GM15510 (cell line): Measurements from ENCODE around the gene CRTC1.

Source experiments
- POLR2A ChIP-seq: IDR thresholded peaks from 3 replicates; pipeline ENCODE4 v1.6.1; 2011; ENCODE audit warnings: borderline replicate concordance; ENCODE audit not compliant: insufficient read length; ENCODE audit errors: extremely low read depth

The CRTC1 gene

DNA sequence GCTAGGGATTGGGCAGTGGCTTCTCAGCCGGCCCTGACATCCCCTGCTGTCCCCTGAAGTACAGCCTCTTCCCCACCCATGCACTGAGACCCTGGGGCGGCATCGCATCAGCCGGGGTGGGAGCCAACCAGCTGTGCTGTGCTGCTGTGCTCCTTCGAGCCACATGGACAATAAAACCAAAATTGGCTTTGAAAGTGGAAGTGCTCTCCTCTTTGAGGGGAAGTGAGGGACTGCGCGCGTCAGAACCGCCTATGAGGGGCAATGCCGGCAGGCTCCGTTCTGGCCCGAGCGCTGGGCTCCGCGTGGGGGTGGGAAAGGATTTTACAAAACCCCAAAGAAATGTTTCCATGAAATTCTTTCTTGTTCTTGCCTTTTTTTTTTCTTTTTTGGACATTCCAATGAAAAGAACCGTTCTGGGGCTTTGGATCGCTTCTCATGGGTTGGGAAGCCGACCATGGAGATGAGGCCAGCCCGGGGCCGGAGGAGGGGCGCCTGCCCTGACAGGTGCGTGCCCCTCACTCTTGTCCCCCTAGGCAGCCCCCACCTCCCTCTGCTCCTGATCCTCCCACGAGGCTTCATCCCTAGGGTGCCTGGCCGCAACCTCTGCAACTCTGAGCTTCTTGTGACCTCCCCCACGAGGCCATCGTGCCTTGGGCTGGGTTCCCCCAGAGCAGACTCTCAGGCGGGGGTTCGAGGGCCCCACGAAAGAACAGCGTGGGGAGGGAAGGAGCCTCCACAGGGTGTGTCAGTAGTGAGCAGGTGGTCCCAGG, 24.0 kb upstream of the CRTC1 start:
- no peak for TF ChIP-seq POLR2A

- TF ChIP-seq POLR2A: no peak
These were observed 23.2 kb upstream of the CRTC1 start for GRCh38 chr19:18660051-18660910.

DNA sequence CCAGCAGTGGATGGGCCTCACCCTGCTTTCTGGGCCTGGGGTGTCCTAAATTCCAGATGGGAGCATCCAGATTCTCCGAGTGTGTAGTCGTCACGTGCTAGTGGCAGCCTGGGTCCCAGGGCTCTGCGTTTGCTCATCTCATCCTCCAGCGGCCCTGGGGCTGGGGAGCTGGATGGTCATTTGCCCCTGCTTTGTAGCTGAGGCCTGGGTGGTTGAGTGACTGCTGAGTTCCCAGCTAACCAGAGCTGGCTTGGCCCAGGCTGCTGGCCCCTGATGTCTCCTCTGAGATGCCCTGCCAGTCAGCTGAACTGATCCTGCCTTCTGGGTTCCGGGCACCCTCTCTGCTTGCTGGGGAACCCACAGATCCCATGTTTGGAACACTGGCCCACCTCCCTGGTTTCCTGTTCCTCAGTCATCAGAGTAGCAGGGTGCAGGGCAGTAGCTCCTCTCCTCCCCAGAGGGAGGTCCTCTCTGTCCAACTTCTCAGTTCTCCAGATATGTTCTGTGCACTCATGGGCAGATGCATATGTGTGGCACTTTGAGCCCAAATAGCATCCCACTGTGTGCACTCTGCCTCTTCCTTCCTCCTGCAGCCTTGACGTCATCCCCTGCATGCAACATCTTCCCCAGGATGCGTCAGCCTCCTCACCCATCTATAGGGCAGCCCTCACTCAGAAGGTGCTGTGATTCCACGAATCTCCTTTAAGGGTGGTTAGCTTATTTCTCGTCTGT, 22.4 kb upstream of the CRTC1 start:
- no peak for TF ChIP-seq POLR2A

DNA sequence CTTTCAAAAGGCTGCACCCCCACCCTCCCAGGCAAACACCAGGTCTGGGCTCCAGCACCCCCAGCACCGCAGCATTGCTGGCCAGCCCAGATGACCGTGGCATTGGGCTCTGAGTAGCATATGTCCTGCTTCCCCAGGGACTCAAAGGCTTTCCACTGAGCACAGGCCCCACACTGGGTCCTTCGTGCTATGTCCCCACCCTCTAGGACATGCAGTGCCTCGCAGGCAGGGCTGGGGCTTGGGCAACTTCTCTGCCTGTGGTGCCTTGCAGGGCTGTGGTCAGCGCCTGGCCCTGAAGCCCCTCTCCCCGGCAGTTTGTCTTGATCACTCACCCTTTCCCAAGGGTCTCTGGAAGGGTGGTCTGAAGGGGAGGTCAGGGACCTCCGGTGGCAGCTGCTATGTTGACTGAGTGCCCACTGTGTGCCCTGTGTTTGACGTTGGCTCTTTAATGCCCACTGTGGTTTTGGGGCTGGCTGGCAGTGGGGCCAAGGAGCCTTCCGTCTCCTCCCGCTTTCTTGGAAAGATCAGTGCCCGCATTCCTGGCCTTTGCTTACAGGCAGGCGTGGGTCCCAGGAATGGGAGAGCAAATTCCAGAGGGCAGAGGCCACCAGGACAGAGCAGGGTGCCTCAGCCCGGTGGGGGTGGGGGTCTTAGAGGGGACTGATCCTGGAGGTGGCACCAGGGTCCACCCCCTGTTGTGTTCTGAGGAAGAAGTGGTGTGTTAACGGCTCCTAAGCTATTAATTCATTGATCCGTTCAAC, 20.3 kb upstream of the CRTC1 start:
- no peak for TF ChIP-seq POLR2A

- no peak for TF ChIP-seq POLR2A
These were observed 19.4 kb upstream of the CRTC1 start for GRCh38 chr19:18663940-18664530.

GRCh38 chr19:18665771-18666202, 17.7 kb upstream of the CRTC1 start:
- no peak for TF ChIP-seq POLR2A

GRCh38 chr19:18666317-18666716, 17.2 kb upstream of the CRTC1 start:
- TF ChIP-seq POLR2A: no peak

GRCh38 chr19:18666784-18667183, 16.7 kb upstream of the CRTC1 start:
- no peak for TF ChIP-seq POLR2A

GRCh38 chr19:18667531-18668251, 15.8 kb upstream of the CRTC1 start:
- TF ChIP-seq POLR2A: no peak

- no peak for TF ChIP-seq POLR2A
These were observed 15.2 kb upstream of the CRTC1 start for GRCh38 chr19:18668252-18668631.

DNA sequence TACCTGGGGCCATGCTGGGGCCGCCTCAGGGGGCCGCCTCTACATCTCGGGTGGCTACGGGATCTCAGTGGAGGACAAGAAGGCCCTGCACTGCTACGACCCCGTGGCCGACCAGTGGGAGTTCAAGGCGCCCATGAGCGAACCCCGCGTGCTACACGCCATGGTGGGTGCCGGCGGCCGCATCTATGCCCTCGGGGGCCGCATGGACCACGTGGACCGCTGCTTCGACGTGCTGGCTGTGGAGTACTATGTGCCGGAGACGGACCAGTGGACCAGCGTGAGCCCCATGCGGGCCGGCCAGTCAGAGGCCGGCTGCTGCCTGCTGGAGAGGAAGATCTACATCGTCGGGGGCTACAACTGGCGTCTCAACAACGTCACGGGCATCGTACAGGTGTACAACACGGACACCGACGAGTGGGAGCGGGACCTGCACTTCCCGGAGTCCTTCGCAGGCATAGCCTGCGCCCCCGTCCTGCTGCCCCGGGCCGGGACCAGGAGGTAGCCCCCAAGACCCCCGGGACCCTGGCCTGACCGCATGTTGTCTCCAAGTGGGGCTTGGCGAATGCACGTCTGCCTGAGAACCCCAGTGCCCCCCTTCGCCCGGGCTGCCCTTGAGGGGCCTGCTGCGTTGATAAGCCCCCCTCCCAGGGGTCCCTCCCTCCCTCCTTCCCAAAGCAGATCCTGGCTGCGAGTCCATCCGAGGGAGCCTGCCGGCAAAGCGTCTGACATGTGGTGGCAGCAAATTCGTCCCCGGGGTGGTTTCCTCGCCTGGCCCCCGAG, 14.5 kb upstream of the CRTC1 start:
- TF ChIP-seq POLR2A: no peak

GRCh38 chr19:18669524-18669817, 14.0 kb upstream of the CRTC1 start:
- TF ChIP-seq POLR2A: no peak

GRCh38 chr19:18669883-18670282, 13.6 kb upstream of the CRTC1 start:
- no peak for TF ChIP-seq POLR2A
